HepG2 (cell line): ENCODE measurements around the gene CFAP45. TPM values are rescaled to one million over a fixed set of nuclear protein-coding genes. Genes with fewer than 3 reads are reported as not detected.

Source experiments
- ATAC-seq: fragments of 200-7000 bp; cut with Tn5 transposase; 3 replicates; pipeline ENCODE4 v1.9.1; 2020; ENCODE audit warnings: mild to moderate bottlenecking, moderate library complexity
- BruUV-seq: library from RNA; stranded (reverse); fragments of 400-500 nt; replicated peaks from 2 replicates; lab custom pipeline; 2021; lab: Mats Ljungman, UMichigan
- CTCF ChIA-PET: fragments of 300-600 bp; formaldehyde crosslinking; extraction: SDS; loops from one replicate; lab custom pipeline; 2021; ENCODE audit warnings: low total read pairs, inconsistent platforms, low intra/inter-chr PET ratio; lab: Yijun Ruan, JAX
- POLR2A ChIA-PET: fragments of 350-600 bp; sonication (Branson Sonifier 250); formaldehyde crosslinking; loops from one replicate; lab custom pipeline; 2020; ENCODE audit warnings: antibody characterized with exemption, inconsistent platforms; lab: Yijun Ruan, JAX
- DNase-seq: peaks from one replicate; pipeline ENCODE4 v3.0.0-alpha.2; 2015; ENCODE audit warnings: low spot score
- FAIRE-seq: peaks from 3 replicates; lab custom pipeline; 2011; peaks lifted over from hg19 to GRCh38; lab: Jason Lieb, UNC
- H2AFZ ChIP-seq: one replicate; pipeline ENCODE4 v1.6.1; 2011; ENCODE audit warnings: low read length, inconsistent platforms
- H3K27ac ChIP-seq: fragments of 300-600 bp; 3 replicates; pipeline ENCODE4 v1.8.0; 2011; ENCODE audit warnings: mixed run types, mild to moderate bottlenecking, mixed read lengths, low read length, inconsistent platforms; ENCODE audit not compliant: insufficient read depth; ENCODE audit errors: extremely low read length
- H3K27me3 ChIP-seq, 2 experiments: fragments of 200-600 bp in 1 of 2; 2 replicates in 1 of 2; 3 replicates in 1 of 2; pipeline versions ENCODE4 v1.6.0 to v1.8.0; 2011; ENCODE audit warnings: low read length in 2 of 2, mild to moderate bottlenecking in 2 of 2, moderate library complexity in 2 of 2, inconsistent platforms in 1 of 2; ENCODE audit not compliant: insufficient read depth in 2 of 2, control insufficient read depth in 1 of 2
- H3K36me3 ChIP-seq, 2 experiments: fragments of 200-600 bp in 1 of 2; replicated peaks in 1 of 2; 2 replicates in 1 of 2; 3 replicates in 1 of 2; pipeline versions ENCODE4 v1.5.1 to v1.8.0; 2011; ENCODE audit warnings: low read length in 2 of 2, inconsistent platforms in 1 of 2; ENCODE audit not compliant: insufficient read depth in 2 of 2, control insufficient read depth in 1 of 2
- H3K4me1 ChIP-seq: 2 replicates; pipeline ENCODE4 v1.5.1; 2012; ENCODE audit warnings: low read length, inconsistent platforms; ENCODE audit not compliant: insufficient read depth
- H3K4me2 ChIP-seq: 2 replicates; pipeline ENCODE4 v1.6.0; 2011; ENCODE audit warnings: low read depth, low read length, inconsistent platforms
- H3K4me3 ChIP-seq, 3 experiments: fragments of 200-600 bp in 1 of 3; sonication (generic), shearing (Covaris generic) in 1 of 3; replicated peaks in 1 of 3; 2 replicates each; pipeline ENCODE4 v1.5.1; 2011 to 2016; ENCODE audit warnings: low read length in 3 of 3, inconsistent platforms in 2 of 3, low read depth in 2 of 3, mild to moderate bottlenecking in 2 of 3, control low read depth in 1 of 3, mixed read lengths in 1 of 3; ENCODE audit not compliant: insufficient read depth in 1 of 3
- H3K79me2 ChIP-seq: one replicate; pipeline ENCODE4 v1.6.1; 2011; ENCODE audit warnings: low read length, inconsistent platforms; ENCODE audit not compliant: insufficient read depth
- H3K9ac ChIP-seq: 2 replicates; pipeline ENCODE4 v1.6.0; 2011; ENCODE audit warnings: mild to moderate bottlenecking, low read depth, low read length, inconsistent platforms; ENCODE audit not compliant: insufficient read depth
- H3K9me3 ChIP-seq: 2 replicates; pipeline ENCODE4 v1.5.1; 2012; ENCODE audit warnings: mild to moderate bottlenecking, low read length
- H4K20me1 ChIP-seq: 2 replicates; pipeline ENCODE4 v1.6.0; 2011; ENCODE audit warnings: inconsistent platforms, mild to moderate bottlenecking, low read length, moderate library complexity; ENCODE audit not compliant: insufficient read depth
- CCDC6 ChIP-seq: sonication (generic); formaldehyde crosslinking; IDR thresholded peaks from 2 replicates; pipeline ENCODE4 v1.8.1; 2022; ENCODE audit warnings: mild to moderate bottlenecking, missing genetic modification reagents, moderate library complexity
- NCOA2 ChIP-seq: sonication (generic); formaldehyde crosslinking; IDR thresholded peaks from 2 replicates; pipeline ENCODE4 v1.8.0; 2022; ENCODE audit warnings: inconsistent platforms
- ZNF382 ChIP-seq: sonication (generic); formaldehyde crosslinking; IDR thresholded peaks from 2 replicates; pipeline ENCODE4 v1.5.0; 2020; ENCODE audit warnings: missing genetic modification reagents, mild to moderate bottlenecking, borderline replicate concordance
- ZNF441 ChIP-seq: sonication (generic); formaldehyde crosslinking; IDR thresholded peaks from 2 replicates; pipeline ENCODE4 v1.7.0; 2021; ENCODE audit warnings: missing genetic modification reagents, borderline replicate concordance
- ZNF672 ChIP-seq: sonication (generic); formaldehyde crosslinking; IDR thresholded peaks from 2 replicates; pipeline ENCODE4 v1.8.1; 2022; ENCODE audit warnings: missing genetic modification reagents
- ZNF737 ChIP-seq: sonication (generic); formaldehyde crosslinking; IDR thresholded peaks from 2 replicates; pipeline ENCODE4 v1.5.0; 2020; ENCODE audit warnings: missing genetic modification reagents, mild to moderate bottlenecking, borderline replicate concordance
- WGBS: methylation state at CpG from one replicate; pipeline ENCODE4 v1.1.6; 2017; ENCODE audit warnings: low lambda C conversion rate; 5-methylcytosine and 5-hydroxymethylcytosine counted together
- in situ Hi-C: cut with HindIII; loops from 2 replicates; pipeline ENCODE4 v1.10.0; 2017; ENCODE audit warnings: low pct_unique_long_range_greater_than_20kb; ENCODE audit not compliant: extremely low pct_ligation_motif_present
- intact Hi-C: fragments of 100-400 bp; cut with micrococcal nuclease; formaldehyde crosslinking; loops from one replicate; pipeline ENCODE4 v1.10.0; 2022; ENCODE audit not compliant: unreplicated experiment
- polyA plus RNA-seq, 8 experiments: library from polyadenylated mRNA; depleted of rRNA in 3 of 8; stranded (reverse) in 7 of 8; unstranded in 1 of 8; fragments of >200 nt; fragmentation: Illumina TruSeq in 4 of 8; extraction: Trizol in 4 of 8; gene quantifications; 2 replicates each; pipeline versions ENCODE4 v1.2.1 to v1.2.3, GENCODE V29; 2011 to 2016; ENCODE audit warnings: low read depth in 4 of 8, missing spikeins in 1 of 8, mixed read lengths in 1 of 8; ENCODE audit not compliant: insufficient read depth in 1 of 8
- total RNA-seq, 5 experiments: library from RNA; depleted of rRNA; stranded (reverse); fragments of >200 nt; fragmentation: Illumina TruSeq; extraction: Trizol; gene quantifications; 2 replicates each; pipeline ENCODE4 v1.2.3, GENCODE V29; 2016; ENCODE audit warnings: low read depth in 1 of 5
- TF ChIP-seq, protein P1 (sequence below): sonication (generic); formaldehyde crosslinking; IDR thresholded peaks from 2 replicates; pipeline ENCODE4 v1.5.1; 2020; ENCODE audit warnings: missing genetic modification reagents, mild to moderate bottlenecking, borderline replicate concordance
- TF ChIP-seq, protein P2 (sequence below), 2 experiments: sonication (generic) in 1 of 2; formaldehyde crosslinking in 1 of 2; IDR thresholded peaks; 2 replicates each; pipeline versions ENCODE4 v1.5.1 to v1.6.1; 2011 to 2020; ENCODE audit warnings: borderline replicate concordance in 1 of 2, low read depth in 1 of 2, low read length in 1 of 2, mild to moderate bottlenecking in 1 of 2, missing genetic modification reagents in 1 of 2, moderate library complexity in 1 of 2
- TF ChIP-seq, protein P3 (sequence below): sonication (generic); formaldehyde crosslinking; IDR thresholded peaks from 2 replicates; pipeline ENCODE4 v1.5.1; 2020; ENCODE audit warnings: missing genetic modification reagents, mild to moderate bottlenecking, borderline replicate concordance

The CFAP45 gene
- total and polyA plus RNA-seq, 2 of the 13 experiments (the other 11 are each of a cell fraction or from before 2014, with no cell fraction given): not detected

DNA sequence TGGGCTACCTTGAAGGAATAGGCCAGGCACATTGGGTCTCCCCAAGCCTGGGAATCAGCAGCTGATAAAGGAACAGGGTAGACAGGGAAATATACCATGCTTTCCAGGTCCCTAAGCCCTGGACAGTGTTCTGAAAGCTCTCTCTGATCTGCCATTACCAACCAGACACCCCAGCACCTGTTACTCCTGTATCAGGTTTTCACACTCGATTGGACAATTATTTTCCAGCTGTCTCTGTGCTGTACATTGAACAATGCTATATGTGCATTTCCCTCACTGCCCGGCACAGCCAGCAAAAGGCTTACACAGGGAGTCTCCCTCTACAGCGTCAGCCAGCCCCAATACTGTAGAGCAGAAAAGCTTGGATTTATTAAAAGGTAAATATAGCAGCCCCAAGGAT, 4.7 kb downstream of the CFAP45 start:
- ChIA-PET POLR2A (no interaction called here), CTCF (no interaction called here)
- H2AFZ ChIP-seq: no peak overlapping the region
- no peak overlapping the region for H3K27ac ChIP-seq
- H4K20me1 ChIP-seq: no peaks in the 10 kb centered on the region
- no peak overlapping the region for H3K4me2 ChIP-seq
- no peaks in the 10 kb centered on the region for H3K9me3 ChIP-seq
- no TSS peak for BruUV-seq
- peaks cover 0 to 3% of the 10 kb centered on the region in 2 experiments; a peak in 2 of 5 replicates for H3K27me3 ChIP-seq
- in situ Hi-C loops (no loop called here), intact Hi-C loops (no loop called here)
- no peak overlapping the region for H3K4me3 ChIP-seq
- no peak for TF ChIP-seq ZNF737 (CRISPR knock-in tag)
- TF ChIP-seq, protein P1, sequence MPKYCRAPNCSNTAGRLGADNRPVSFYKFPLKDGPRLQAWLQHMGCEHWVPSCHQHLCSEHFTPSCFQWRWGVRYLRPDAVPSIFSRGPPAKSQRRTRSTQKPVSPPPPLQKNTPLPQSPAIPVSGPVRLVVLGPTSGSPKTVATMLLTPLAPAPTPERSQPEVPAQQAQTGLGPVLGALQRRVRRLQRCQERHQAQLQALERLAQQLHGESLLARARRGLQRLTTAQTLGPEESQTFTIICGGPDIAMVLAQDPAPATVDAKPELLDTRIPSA (CRISPR knock-in tag): no peak
- no peak for TF ChIP-seq ZNF441 (CRISPR knock-in tag)
- TF ChIP-seq NCOA2: no peak
- no peak for TF ChIP-seq ZNF382 (CRISPR knock-in tag)
- TF ChIP-seq, protein P2, sequence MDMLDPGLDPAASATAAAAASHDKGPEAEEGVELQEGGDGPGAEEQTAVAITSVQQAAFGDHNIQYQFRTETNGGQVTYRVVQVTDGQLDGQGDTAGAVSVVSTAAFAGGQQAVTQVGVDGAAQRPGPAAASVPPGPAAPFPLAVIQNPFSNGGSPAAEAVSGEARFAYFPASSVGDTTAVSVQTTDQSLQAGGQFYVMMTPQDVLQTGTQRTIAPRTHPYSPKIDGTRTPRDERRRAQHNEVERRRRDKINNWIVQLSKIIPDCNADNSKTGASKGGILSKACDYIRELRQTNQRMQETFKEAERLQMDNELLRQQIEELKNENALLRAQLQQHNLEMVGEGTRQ (IDR thresholded peaks at IDR 0.05; ENCODE audit: low read depth, low read length): no peak
- TF ChIP-seq, protein P2 (CRISPR knock-in tag; IDR thresholded peaks at IDR 0.05; ENCODE audit: borderline replicate concordance): no peak
- no peak for TF ChIP-seq ZNF672 (CRISPR knock-in tag)
- TF ChIP-seq, protein P3, sequence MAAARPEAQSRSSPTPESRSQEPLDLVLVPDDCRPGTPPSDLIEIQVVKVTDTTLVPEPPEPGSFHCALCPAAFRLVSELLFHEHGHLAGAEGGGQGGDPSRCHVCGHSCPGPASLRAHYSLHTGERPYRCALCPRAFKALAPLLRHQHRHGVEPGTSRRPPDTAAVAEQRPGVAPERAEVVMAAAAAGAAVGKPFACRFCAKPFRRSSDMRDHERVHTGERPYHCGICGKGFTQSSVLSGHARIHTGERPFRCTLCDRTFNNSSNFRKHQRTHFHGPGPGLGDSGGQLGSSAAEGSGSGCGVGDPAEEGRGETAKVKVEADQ (CRISPR knock-in tag): no peak
- no peak for TF ChIP-seq CCDC6
- FAIRE-seq (no peak), DNase-seq (no peak), ATAC-seq (no peak)
- H3K4me1 ChIP-seq: no peaks in the 10 kb centered on the region
- 0% methylated on average over 3 of the region's 3 CpGs for WGBS
- no peaks in the 10 kb centered on the region for H3K79me2 ChIP-seq
- H3K9ac ChIP-seq: no peak overlapping the region
- no peaks in the 10 kb centered on the region for H3K36me3 ChIP-seq
